Hepatocyte (in vitro differentiated cells): Measurements from ENCODE around the gene CCPG1.

Source experiments
- EZH2 ChIP-seq: fragments of 200-600 bp; sonication (generic); IDR thresholded peaks from 2 replicates; pipeline ENCODE4 v1.6.1; 2016; ENCODE audit warnings: antibody characterized with exemption, mild to moderate bottlenecking, borderline replicate concordance
- EZH2phosphoT487 ChIP-seq: fragments of 200-600 bp; sonication (generic); IDR thresholded peaks from one replicate; pipeline ENCODE4 v1.6.1; 2018; ENCODE audit warnings: antibody characterized with exemption, mild to moderate bottlenecking, low read depth, moderate library complexity; ENCODE audit not compliant: unreplicated experiment, severe bottlenecking
- TF ChIP-seq, protein P1 (sequence below): fragments of 200-600 bp; sonication (generic); IDR thresholded peaks from 2 replicates; pipeline ENCODE4 v1.5.1; 2016; ENCODE audit warnings: antibody characterized with exemption, mild to moderate bottlenecking; ENCODE audit not compliant: poor library complexity

DNA sequence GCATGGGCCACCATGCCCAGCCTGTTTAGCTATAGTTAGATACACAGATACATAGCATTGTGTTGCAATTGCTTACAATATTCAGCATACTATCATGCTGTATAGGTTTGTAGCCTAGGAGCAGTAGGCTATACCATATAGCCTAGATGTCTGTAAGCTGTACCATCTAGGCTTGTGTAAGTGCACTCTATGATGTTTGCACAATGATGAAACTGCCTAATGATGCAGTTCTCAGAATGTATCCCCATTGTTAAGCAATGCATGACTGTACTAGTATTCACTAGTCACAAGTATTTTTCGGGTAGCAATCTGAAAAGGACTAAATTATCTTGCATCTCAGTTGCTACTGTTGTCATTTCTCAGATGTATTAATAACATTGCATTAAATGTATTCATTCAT lies 73.2 kb downstream of the CCPG1 start:
- TF ChIP-seq, protein P1, sequence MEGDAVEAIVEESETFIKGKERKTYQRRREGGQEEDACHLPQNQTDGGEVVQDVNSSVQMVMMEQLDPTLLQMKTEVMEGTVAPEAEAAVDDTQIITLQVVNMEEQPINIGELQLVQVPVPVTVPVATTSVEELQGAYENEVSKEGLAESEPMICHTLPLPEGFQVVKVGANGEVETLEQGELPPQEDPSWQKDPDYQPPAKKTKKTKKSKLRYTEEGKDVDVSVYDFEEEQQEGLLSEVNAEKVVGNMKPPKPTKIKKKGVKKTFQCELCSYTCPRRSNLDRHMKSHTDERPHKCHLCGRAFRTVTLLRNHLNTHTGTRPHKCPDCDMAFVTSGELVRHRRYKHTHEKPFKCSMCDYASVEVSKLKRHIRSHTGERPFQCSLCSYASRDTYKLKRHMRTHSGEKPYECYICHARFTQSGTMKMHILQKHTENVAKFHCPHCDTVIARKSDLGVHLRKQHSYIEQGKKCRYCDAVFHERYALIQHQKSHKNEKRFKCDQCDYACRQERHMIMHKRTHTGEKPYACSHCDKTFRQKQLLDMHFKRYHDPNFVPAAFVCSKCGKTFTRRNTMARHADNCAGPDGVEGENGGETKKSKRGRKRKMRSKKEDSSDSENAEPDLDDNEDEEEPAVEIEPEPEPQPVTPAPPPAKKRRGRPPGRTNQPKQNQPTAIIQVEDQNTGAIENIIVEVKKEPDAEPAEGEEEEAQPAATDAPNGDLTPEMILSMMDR: no peak
- TF ChIP-seq EZH2: no peak
- no peak for TF ChIP-seq EZH2phosphoT487
